ENCODE measurements around the gene CAD. TPM values are rescaled to one million over a fixed set of nuclear protein-coding genes. Genes with fewer than 3 reads are reported as not detected.

CAD gene
- total and polyA plus RNA-seq, 9 donors: 11.9 to 53.9 (median 31.1) TPM

GRCh38 chr2:27250652-27251379 lies 33.6 kb downstream of the CAD start:
- intact Hi-C loops (cut with DNase I): no loop called here
- 54 to 68% (median 57%) methylated on average over 13 of the region's 13 CpGs for WGBS, 3 donors
- peaks cover 7% of the 10 kb centered on the region for H3K4me1 ChIP-seq (ENCODE audit: insufficient read depth)
- H3K4me3 ChIP-seq: no peak overlapping the region
- no peaks in the 10 kb centered on the region for H3K27me3 ChIP-seq
- no peaks in the 10 kb centered on the region for H3K36me3 ChIP-seq
- DNase-seq: no peak
- TF ChIP-seq POLR2A (IDR thresholded peaks at IDR 0.05): no peak
- no peak overlapping the region for H3K27ac ChIP-seq
- H3K9me3 ChIP-seq: no peaks in the 10 kb centered on the region

- H3K9me3 ChIP-seq: no peaks in the 10 kb centered on the region
- peaks cover 7% of the 10 kb centered on the region for H3K4me1 ChIP-seq (ENCODE audit: insufficient read depth)
- no peaks in the 10 kb centered on the region for H3K36me3 ChIP-seq
- TF ChIP-seq POLR2A (IDR thresholded peaks at IDR 0.05) (no peak), EP300 (IDR thresholded peaks at IDR 0.05) (no peak)
- TF ChIP-seq, protein P1, sequence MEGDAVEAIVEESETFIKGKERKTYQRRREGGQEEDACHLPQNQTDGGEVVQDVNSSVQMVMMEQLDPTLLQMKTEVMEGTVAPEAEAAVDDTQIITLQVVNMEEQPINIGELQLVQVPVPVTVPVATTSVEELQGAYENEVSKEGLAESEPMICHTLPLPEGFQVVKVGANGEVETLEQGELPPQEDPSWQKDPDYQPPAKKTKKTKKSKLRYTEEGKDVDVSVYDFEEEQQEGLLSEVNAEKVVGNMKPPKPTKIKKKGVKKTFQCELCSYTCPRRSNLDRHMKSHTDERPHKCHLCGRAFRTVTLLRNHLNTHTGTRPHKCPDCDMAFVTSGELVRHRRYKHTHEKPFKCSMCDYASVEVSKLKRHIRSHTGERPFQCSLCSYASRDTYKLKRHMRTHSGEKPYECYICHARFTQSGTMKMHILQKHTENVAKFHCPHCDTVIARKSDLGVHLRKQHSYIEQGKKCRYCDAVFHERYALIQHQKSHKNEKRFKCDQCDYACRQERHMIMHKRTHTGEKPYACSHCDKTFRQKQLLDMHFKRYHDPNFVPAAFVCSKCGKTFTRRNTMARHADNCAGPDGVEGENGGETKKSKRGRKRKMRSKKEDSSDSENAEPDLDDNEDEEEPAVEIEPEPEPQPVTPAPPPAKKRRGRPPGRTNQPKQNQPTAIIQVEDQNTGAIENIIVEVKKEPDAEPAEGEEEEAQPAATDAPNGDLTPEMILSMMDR (IDR thresholded peaks at IDR 0.05): no peak
- no peak overlapping the region for H3K27ac ChIP-seq
- intact Hi-C loops (cut with DNase I): no loop called here
- 75 to 80% (median 78%) methylated on average over 13 of the region's 13 CpGs for WGBS, 3 donors
- H3K27me3 ChIP-seq: no peaks in the 10 kb centered on the region
- DNase-seq: no peak
- H3K4me3 ChIP-seq: no peak overlapping the region
Measured at GRCh38 chr2:27251766-27252165, 34.6 kb downstream of the CAD start.

- no peak for TF ChIP-seq EP300 (IDR thresholded peaks at IDR 0.05)
- TF ChIP-seq POLR2A (IDR thresholded peaks at IDR 0.05): no peak
- TF ChIP-seq, protein P1 (IDR thresholded peaks at IDR 0.05): no peak
- H3K27me3 ChIP-seq: no peaks in the 10 kb centered on the region
- WGBS, 3 donors: 8 to 11% (median 9%) methylated on average over 13 of the region's 13 CpGs
- H3K9me3 ChIP-seq: no peaks in the 10 kb centered on the region
- H3K4me3 ChIP-seq: no peak overlapping the region
- no peak overlapping the region for H3K27ac ChIP-seq
- no peak for DNase-seq
- peaks cover 4% of the 10 kb centered on the region for H3K4me1 ChIP-seq (ENCODE audit: insufficient read depth)
- H3K36me3 ChIP-seq: no peaks in the 10 kb centered on the region
- intact Hi-C loops (cut with DNase I): no loop called here
Measured at GRCh38 chr2:27255187-27255586, 38.0 kb downstream of the CAD start.

DNA sequence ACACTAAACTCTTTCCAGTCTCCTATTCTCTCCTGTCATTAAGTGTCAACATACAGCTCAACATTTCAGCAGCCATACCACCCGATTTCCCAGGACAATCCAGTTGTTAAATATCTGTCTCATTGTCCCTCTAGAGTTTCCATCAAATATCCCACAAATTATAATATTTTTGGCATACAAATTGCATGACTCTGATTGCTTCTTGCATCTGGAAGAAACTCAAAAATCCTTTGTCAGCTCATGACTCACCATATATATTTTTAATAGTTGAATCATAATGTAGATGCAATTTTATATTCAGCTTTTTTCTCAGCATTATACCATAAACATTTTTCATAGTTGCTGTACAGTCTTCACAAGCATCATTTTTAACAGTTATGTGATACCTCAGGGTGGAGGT lies 38.5 kb downstream of the CAD start:
- no peaks in the 10 kb centered on the region for H3K9me3 ChIP-seq
- 20 to 29% (median 23%) methylated on average over 1 of the region's 1 CpG for WGBS, 3 donors
- no peak overlapping the region for H3K4me3 ChIP-seq
- intact Hi-C loops (cut with DNase I): no loop called here
- no peaks in the 10 kb centered on the region for H3K27me3 ChIP-seq
- peaks cover 2% of the 10 kb centered on the region for H3K4me1 ChIP-seq (ENCODE audit: insufficient read depth)
- TF ChIP-seq EP300 (IDR thresholded peaks at IDR 0.05): no peak
- TF ChIP-seq POLR2A (IDR thresholded peaks at IDR 0.05): no peak
- TF ChIP-seq, protein P1 (IDR thresholded peaks at IDR 0.05): no peak
- H3K36me3 ChIP-seq: no peaks in the 10 kb centered on the region
- DNase-seq: no peak
- H3K27ac ChIP-seq: no peak overlapping the region

DNA sequence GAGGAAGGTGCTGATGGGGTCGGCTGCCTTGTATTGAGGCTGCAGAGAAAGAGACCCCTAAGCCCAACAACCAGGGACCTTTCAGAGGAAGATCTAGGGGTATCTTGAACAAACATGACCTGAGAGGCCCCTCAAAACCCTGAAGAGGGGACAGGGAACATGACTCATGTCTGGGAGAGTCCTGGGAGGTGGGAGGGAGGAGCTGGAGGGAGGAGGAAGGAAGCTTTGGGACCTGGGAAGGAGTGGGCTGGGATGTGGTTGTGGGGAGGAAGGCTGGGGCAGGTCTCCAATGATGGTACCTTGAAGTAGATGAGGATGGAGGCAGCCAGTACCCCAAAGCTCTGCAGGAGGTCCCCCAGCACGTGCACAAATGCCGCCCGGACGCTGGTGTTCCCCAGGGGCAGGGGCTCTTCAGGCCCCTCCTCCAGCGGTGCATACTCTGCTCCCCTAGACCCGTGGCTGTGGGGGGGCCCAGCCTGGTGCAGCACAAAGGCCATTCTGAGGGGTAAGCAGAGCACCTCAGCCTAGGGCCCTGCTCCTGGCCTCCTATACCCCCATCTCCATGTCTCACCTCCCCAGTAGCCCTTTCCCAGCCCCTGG lies 39.8 kb downstream of the CAD start:
- TF ChIP-seq POLR2A (IDR thresholded peaks at IDR 0.05) (no peak), EP300 (IDR thresholded peaks at IDR 0.05) (no peak)
- TF ChIP-seq, protein P1 (IDR thresholded peaks at IDR 0.05): no peak
- intact Hi-C loops (cut with DNase I): no loop called here
- Histone ChIP-seq H3K27me3 (no peaks in the 10 kb centered on the region), H3K4me3 (no peak overlapping the region), H3K4me1 (ENCODE audit: insufficient read depth) (peaks cover 2% of the 10 kb centered on the region), H3K9me3 (no peaks in the 10 kb centered on the region), H3K36me3 (no peaks in the 10 kb centered on the region), H3K27ac (no peak overlapping the region)
- WGBS, 3 donors: 74 to 84% (median 80%) methylated on average over 7 of the region's 7 CpGs
- no peak for DNase-seq

Data from ovary (tissue), 9 donors.